ENCODE results near the gene FBXO8.
"Not testable (repeated sequence)": the region's sequence is repeated elsewhere in the genome, so short reads cannot be mapped to it uniquely, and the experiment has no call there.

The FBXO8 gene

GRCh38 chr4:174283507-174284471 is at the start of gene FBXO8, which contains the start of gene CEP44:
Gene FBXO8, minus strand, starts transcription at chr4:174283667. Its CDS starts 20,575 bp downstream, at chr4:174263092.
Gene CEP44, plus strand, starts transcription at chr4:174283911. Its CDS starts 15,211 bp downstream, at chr4:174299122.
- DNase-seq: peak; percentile 64

- DNase-seq: no peak
Observed at GRCh38 chr4:174332741-174333493, 49.5 kb upstream of the FBXO8 start.

DNA sequence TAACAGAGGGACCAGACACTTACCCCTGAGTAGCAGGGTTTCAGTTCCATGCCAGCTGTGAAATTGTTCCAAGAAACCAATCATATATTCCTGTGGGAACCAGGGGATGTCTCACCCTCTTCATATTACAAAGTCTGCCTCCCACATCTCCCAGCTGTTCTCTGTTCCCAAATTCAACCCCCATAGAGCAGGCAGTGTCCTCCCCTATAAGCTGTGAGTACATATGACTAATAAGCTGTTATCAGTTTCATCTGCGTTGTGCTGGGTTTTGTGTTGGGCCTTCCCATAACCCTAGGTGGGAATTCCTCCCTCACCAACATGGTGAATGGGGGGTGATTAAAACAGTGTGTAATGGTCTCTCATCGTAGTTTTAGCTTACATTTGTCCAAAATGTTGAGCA is 41.3 kb upstream of the FBXO8 start:
- DNase-seq: no peak

DNA sequence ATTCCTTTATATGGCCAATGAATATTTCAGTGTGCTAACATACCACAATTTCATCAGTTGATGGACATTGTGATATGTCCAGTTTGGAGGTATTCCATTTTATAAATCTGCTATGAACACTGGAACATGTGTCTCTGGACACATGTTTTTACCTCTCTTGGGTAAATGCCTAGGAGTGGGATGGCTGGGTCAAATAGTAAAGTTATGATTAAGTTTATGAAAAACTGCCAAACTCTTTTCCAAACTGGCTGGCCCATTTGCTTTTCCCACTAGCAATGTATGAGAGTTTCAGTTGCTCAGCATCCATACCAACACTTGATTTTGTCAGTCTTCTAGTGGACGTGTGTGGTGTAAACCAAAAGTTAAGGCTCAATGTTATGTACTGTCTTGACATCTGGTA is 40.8 kb upstream of the FBXO8 start:
- no peak for DNase-seq

DNA sequence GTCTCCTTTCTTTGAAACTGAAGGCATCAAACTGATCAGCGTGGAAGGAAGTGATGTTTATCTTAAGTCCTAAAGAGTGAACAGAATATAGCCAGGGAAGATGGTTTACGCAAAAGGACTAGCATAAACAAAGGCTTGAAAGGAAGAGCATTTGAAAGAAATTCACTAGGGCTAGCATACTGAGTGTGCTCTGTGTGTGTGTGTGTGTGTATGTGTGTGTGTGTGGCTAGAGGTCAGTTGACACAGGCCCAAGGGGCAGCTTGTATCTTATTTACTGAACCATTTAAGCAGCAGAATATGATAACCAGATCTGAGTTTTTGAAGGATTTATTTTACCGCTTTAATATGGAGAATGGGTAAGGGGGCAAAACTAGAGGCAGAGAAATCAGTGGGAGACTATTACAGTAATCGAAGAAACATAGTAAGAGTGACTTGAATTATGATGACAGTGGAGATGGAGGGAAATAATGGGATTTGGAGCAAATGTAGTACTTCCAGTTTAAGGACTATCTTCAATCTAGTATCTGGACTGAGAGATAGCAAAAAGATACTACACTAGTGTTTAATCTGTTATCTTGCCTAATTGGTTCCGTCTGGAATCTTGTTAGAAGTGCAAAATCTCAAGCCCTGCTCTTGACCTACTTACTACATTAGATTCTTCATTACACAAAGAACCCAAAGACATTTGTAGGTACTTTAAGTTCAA is 37.2 kb upstream of the FBXO8 start:
- no peak for DNase-seq

- no peak for DNase-seq
Observed at GRCh38 chr4:174318829-174319764, 35.6 kb upstream of the FBXO8 start.

DNA sequence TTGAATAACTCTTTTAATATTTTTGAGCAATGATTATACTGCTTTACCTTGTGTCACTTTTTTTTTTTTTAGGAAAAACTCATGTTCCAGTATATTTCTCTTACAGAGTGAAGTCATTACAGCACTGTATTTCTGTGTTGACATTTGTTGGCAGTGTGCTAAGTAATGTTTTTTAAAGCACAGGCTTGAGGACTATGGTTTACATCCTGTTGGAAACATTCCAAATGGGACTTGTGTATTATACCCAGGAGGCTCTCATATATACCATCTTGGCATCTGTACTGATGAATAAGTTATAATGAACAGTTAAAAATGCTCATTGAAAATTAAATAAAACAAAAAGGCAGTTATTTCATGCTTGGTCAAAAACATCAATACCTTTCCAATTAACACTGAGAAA is 34.1 kb upstream of the FBXO8 start:
- DNase-seq: no peak

- DNase-seq: no peak
Observed at GRCh38 chr4:174316954-174317353, 33.5 kb upstream of the FBXO8 start.

- DNase-seq: no peak
Observed at GRCh38 chr4:174316546-174316945, 33.1 kb upstream of the FBXO8 start.

- no peak for DNase-seq
Observed at GRCh38 chr4:174314770-174315169, 31.3 kb upstream of the FBXO8 start.

GRCh38 chr4:174314274-174314673 is 30.8 kb upstream of the FBXO8 start:
- DNase-seq: no peak

DNA sequence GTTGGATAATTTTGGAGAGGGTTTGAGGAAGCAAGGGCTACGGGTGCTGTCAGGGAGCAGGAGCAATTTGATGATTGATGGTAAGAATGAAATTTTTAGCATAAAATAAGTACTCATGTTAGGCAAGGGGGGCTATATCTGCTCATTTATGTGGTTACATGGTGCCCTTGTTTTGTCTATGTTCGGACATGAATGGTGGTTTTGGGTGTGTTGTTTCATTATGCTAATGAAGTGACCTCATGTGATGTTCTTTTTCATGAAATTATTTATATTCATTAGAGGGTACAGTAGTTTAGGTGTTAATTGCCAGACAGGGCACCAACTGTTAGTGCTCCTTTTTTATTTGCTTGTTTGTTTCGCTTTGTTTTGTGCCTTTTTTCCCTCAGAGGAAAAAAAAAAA is 29.5 kb upstream of the FBXO8 start:
- no peak for DNase-seq

GRCh38 chr4:174307694-174308093 is 24.2 kb upstream of the FBXO8 start:
- DNase-seq: no peak

GRCh38 chr4:174305961-174306360 is 22.5 kb upstream of the FBXO8 start:
- no peak for DNase-seq

DNA sequence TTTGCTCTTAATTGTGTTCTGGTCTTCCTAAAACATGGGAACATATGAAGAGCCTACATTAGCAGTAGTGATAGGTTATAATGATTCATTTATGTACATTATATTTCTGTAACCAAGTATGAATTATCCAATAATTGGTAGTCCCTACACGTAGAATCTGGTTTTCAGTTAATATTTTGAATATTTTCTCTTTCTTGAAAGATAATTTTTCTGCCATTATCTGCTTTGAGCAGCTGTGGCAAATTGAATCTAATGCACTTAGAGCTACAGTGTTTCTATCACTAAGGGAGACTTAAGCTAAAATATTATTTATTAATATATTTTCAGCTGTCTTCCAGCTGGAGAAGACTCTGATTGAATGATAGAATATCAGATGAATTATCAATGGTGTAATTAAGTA is 21.2 kb upstream of the FBXO8 start:
- DNase-seq: no peak

GRCh38 chr4:174303687-174304086 is 20.2 kb upstream of the FBXO8 start:
- DNase-seq: no peak

DNA sequence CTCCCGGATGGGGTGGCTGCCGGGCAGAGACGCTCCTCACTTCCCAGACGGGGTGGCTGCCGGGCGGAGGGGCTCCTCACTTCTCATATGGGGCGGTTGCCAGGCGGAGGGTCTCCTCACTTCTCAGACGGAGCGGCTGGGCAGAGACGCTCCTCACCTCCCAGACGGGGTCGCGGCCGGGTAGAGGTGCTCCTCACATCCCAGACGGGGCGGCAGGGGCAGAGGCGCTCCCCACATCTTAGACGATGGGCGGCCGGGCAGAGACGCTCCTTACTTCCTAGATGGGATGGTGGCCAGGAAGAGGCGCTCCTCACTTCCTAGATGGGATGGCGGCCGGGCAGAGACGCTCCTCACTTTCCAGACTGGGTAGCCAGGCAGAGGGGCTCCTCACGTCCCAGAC is 11.7 kb upstream of the FBXO8 start:
- DNase-seq: not testable (repeated sequence)

DNA sequence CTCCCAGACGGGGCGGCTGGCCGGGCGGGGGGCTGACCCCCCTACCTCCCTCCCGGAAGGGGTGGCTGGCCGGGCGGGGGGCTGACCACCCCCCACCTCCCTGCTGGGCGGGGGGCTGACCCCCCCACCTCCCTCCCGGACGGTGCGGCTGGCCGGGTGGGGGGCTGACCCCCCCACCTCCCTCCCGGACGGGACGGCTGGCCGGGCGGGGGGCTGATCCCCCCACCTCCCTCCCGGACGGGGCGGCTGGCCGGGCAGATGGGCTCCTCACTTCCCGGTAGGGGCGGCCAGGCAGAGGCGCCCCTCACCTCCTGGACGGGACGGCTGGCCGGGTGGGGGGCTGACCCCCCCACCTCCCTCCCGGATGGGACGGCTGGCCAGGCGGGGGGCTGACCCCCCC is 11.2 kb upstream of the FBXO8 start:
- DNase-seq: not testable (repeated sequence)

GRCh38 chr4:174292473-174292872 is 9.0 kb upstream of the FBXO8 start:
- no peak for DNase-seq

GRCh38 chr4:174286870-174287269 is 3.4 kb upstream of the FBXO8 start:
- DNase-seq: no peak

GRCh38 chr4:174284487-174284886 is 1.0 kb upstream of the FBXO8 start:
- no peak for DNase-seq

All from SHP77 treated with DMSO at 0.1 percent for 48 hours (cell line).